ENCODE measurements around the gene ADGRG3.

The ADGRG3 gene

GRCh38 chr16:57628783-57629293, 39.3 kb upstream of the ADGRG3 start (continued):
- TF ChIP-seq ZBTB20 (tag by site-specific recombination; IDR thresholded peaks at IDR 0.05) = peak; percentile 46; the same call in 1 of the 2 replicates
- no peak for TF ChIP-seq ZNF292 (tag by site-specific recombination; IDR thresholded peaks at IDR 0.05; ENCODE audit: borderline replicate concordance, low read depth)
- no peak for TF ChIP-seq ZNF155 (tag by site-specific recombination; IDR thresholded peaks at IDR 0.05)
- TF ChIP-seq ZNF776 (tag by site-specific recombination; IDR thresholded peaks at IDR 0.05; ENCODE audit: borderline replicate concordance) = peak; percentile 90
- no peak for TF ChIP-seq ZBTB44 (tag by site-specific recombination; IDR thresholded peaks at IDR 0.05)
- TF ChIP-seq ZNF768 (tag by site-specific recombination; IDR thresholded peaks at IDR 0.05) = no peak; the same call in 1 of the 2 replicates
- TF ChIP-seq ZNF394 (tag by site-specific recombination; IDR thresholded peaks at IDR 0.05; ENCODE audit: borderline replicate concordance) = no peak; the same call in 1 of the 2 replicates
- TF ChIP-seq ZNF138 (tag by site-specific recombination; IDR thresholded peaks at IDR 0.05; ENCODE audit: borderline replicate concordance) = no peak
- no peak for TF ChIP-seq PRDM4 (tag by site-specific recombination; IDR thresholded peaks at IDR 0.05)
- TF ChIP-seq PRDM1 (tag by site-specific recombination; IDR thresholded peaks at IDR 0.05) = peak; percentile 100
- TF ChIP-seq ZNF19 (tag by site-specific recombination; IDR thresholded peaks at IDR 0.05; ENCODE audit: low read depth) = no peak
- no peak for TF ChIP-seq ZNF473 (tag by site-specific recombination; IDR thresholded peaks at IDR 0.05)
- no peak for TF ChIP-seq ZNF423 (tag by site-specific recombination; IDR thresholded peaks at IDR 0.05)
- TF ChIP-seq ZNF561 (tag by site-specific recombination; IDR thresholded peaks at IDR 0.05; ENCODE audit: borderline replicate concordance) = no peak
- no peak for TF ChIP-seq CTCF (tag by site-specific recombination; IDR thresholded peaks at IDR 0.05)
- peak; percentile 91; the same call in 1 of the 2 replicates for TF ChIP-seq PRDM2 (tag by site-specific recombination; IDR thresholded peaks at IDR 0.05; ENCODE audit: borderline replicate concordance)
- TF ChIP-seq ZNF157 (tag by site-specific recombination; IDR thresholded peaks at IDR 0.05) = peak; percentile 67
- no peak for TF ChIP-seq ZNF658 (tag by site-specific recombination; IDR thresholded peaks at IDR 0.05)
- 0 out of 2 replicates have a peak, but pooled peaks have one; percentile 78 for TF ChIP-seq ZNF391 (tag by site-specific recombination; IDR thresholded peaks at IDR 0.05; ENCODE audit: borderline replicate concordance, low read depth)
- TF ChIP-seq ZNF18 (tag by site-specific recombination; IDR thresholded peaks at IDR 0.05) = peak; percentile 98
- TF ChIP-seq ZNF785 (tag by site-specific recombination; IDR thresholded peaks at IDR 0.05) = peak; percentile 98
- no peak for TF ChIP-seq SP2 (tag by site-specific recombination; IDR thresholded peaks at IDR 0.05)
- no peak for TF ChIP-seq OVOL3 (tag by site-specific recombination; IDR thresholded peaks at IDR 0.05)
- TF ChIP-seq ZNF707 (tag by site-specific recombination; IDR thresholded peaks at IDR 0.05) = no peak
- TF ChIP-seq SCRT2 (tag by site-specific recombination; IDR thresholded peaks at IDR 0.05) = peak; percentile 82
